KMS-11 (cell line): ENCODE results near the gene NUDT16L1.

Experiments used
- H2AFZ ChIP-seq: fragments of 200-600 bp; sonication (generic); 2 replicates; pipeline ENCODE4 v1.6.1; 2016; ENCODE audit warnings: antibody characterized with exemption, mixed run types, low read depth
- H3K27ac ChIP-seq: fragments of 200-600 bp; sonication (generic); 2 replicates; pipeline ENCODE4 v1.6.1; 2016; ENCODE audit warnings: mild to moderate bottlenecking, mixed run types
- H3K27me3 ChIP-seq: fragments of 200-600 bp; sonication (generic); 2 replicates; pipeline ENCODE4 v1.6.1; 2017; ENCODE audit warnings: mild to moderate bottlenecking, low read depth, mixed run types, moderate library complexity; ENCODE audit not compliant: insufficient read depth
- H3K36me3 ChIP-seq: fragments of 200-600 bp; sonication (generic); 2 replicates; pipeline ENCODE4 v1.6.1; 2017; ENCODE audit warnings: mild to moderate bottlenecking, mixed run types; ENCODE audit not compliant: insufficient read depth
- H3K4me1 ChIP-seq: fragments of 200-600 bp; sonication (generic); 2 replicates; pipeline ENCODE4 v1.6.1; 2016; ENCODE audit warnings: mild to moderate bottlenecking, low read depth, mixed run types; ENCODE audit not compliant: poor library complexity, severe bottlenecking
- H3K4me2 ChIP-seq: fragments of 200-600 bp; sonication (generic); 2 replicates; pipeline ENCODE4 v1.7.0; 2016; ENCODE audit warnings: mild to moderate bottlenecking, mixed run types
- H3K4me3 ChIP-seq: fragments of 200-600 bp; sonication (generic); IDR thresholded peaks from 2 replicates; pipeline ENCODE4 v1.6.1; 2017; ENCODE audit warnings: low read depth, low read length, mixed read lengths; ENCODE audit not compliant: insufficient read depth
- H3K79me2 ChIP-seq: fragments of 200-600 bp; sonication (generic); 2 replicates; pipeline ENCODE4 v1.6.1; 2016; ENCODE audit warnings: low read depth, mixed run types; ENCODE audit not compliant: insufficient read depth
- H3K9ac ChIP-seq: fragments of 200-600 bp; sonication (generic); 2 replicates; pipeline ENCODE4 v1.6.1; 2016; ENCODE audit warnings: mild to moderate bottlenecking, mixed run types
- H4K20me1 ChIP-seq: fragments of 200-600 bp; sonication (generic); 2 replicates; pipeline ENCODE4 v1.6.1; 2016; ENCODE audit warnings: mild to moderate bottlenecking, mixed run types; ENCODE audit not compliant: insufficient read depth
- TF ChIP-seq, protein P1 (sequence below): fragments of 200-600 bp; sonication (generic); conservative IDR thresholded peaks from 2 replicates; pipeline ENCODE4 v1.6.1; 2017; ENCODE audit warnings: low read depth, mild to moderate bottlenecking, antibody characterized with exemption, low read length, moderate library complexity, mixed read lengths

NUDT16L1 gene

DNA sequence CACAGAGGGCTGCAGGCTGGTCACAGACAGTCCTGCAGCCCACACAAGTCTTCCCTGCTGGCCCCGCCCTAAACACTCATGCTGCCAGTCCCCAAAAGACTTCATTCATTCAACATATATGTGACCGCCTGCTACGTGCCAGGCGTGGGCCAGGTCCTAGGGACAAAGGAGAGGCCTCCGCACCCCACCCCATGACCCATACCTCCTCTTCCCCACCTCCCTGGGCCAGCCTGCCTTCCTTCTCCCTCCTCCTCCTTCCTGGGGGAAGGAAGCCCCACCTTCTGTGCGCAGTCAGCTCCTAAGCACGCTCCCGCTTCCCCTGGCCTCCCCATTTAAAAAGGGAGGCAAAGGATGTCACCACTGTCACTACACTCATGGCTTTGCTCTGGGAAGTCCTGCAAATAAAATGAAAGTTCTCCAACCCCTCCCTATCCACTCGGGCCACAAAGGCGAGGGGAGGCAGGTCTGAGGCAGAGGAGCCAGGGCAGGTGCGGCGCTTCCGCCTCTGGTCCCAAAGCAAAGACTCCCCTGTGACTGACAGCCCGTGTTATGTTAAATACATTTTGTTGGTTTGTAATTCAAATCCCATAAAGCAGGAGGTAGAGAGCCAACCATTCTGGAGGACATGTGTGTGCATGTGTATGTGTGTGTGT, 50.0 kb downstream of the NUDT16L1 start:
- H2AFZ ChIP-seq = no peak overlapping the region
- no peaks in the 10 kb centered on the region for H3K36me3 ChIP-seq
- H3K4me3 ChIP-seq = no peak overlapping the region
- H3K4me1 ChIP-seq = no peaks in the 10 kb centered on the region
- no peak overlapping the region for H3K9ac ChIP-seq
- H3K27ac ChIP-seq = no peak overlapping the region
- no peak overlapping the region for H3K4me2 ChIP-seq
- TF ChIP-seq, protein P1, sequence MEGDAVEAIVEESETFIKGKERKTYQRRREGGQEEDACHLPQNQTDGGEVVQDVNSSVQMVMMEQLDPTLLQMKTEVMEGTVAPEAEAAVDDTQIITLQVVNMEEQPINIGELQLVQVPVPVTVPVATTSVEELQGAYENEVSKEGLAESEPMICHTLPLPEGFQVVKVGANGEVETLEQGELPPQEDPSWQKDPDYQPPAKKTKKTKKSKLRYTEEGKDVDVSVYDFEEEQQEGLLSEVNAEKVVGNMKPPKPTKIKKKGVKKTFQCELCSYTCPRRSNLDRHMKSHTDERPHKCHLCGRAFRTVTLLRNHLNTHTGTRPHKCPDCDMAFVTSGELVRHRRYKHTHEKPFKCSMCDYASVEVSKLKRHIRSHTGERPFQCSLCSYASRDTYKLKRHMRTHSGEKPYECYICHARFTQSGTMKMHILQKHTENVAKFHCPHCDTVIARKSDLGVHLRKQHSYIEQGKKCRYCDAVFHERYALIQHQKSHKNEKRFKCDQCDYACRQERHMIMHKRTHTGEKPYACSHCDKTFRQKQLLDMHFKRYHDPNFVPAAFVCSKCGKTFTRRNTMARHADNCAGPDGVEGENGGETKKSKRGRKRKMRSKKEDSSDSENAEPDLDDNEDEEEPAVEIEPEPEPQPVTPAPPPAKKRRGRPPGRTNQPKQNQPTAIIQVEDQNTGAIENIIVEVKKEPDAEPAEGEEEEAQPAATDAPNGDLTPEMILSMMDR = no peak
- H3K79me2 ChIP-seq = no peaks in the 10 kb centered on the region
- no peaks in the 10 kb centered on the region for H4K20me1 ChIP-seq
- H3K27me3 ChIP-seq = no peaks in the 10 kb centered on the region

GRCh38 chr16:4744555-4745273, 51.4 kb downstream of the NUDT16L1 start:
- Histone ChIP-seq H3K27ac (no peak overlapping the region), H4K20me1 (no peaks in the 10 kb centered on the region), H3K27me3 (no peaks in the 10 kb centered on the region), H3K4me1 (no peaks in the 10 kb centered on the region), H2AFZ (no peak overlapping the region), H3K4me3 (no peak overlapping the region), H3K9ac (no peak overlapping the region), H3K79me2 (no peaks in the 10 kb centered on the region), H3K4me2 (no peak overlapping the region), H3K36me3 (no peaks in the 10 kb centered on the region)
- TF ChIP-seq, protein P1 = no peak

DNA sequence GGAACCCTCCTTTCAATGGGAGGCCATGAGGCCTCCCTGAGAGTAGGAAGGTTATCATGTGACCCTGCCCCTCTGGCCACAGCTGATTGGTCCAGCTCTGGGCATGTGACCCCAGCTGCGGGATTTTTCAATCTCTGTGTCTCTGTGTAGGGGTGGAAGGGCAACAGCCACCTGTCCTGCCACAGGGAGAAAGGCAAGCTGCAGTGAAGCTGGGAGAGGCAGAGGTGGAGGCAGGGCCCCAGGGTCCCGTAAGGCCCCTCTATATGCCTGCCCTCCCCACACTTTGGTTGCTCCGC, 51.9 kb downstream of the NUDT16L1 start:
- Histone ChIP-seq H4K20me1 (no peaks in the 10 kb centered on the region), H3K27me3 (no peaks in the 10 kb centered on the region), H3K4me3 (no peak overlapping the region), H3K79me2 (no peaks in the 10 kb centered on the region), H3K9ac (no peak overlapping the region), H3K27ac (no peak overlapping the region), H3K4me1 (no peaks in the 10 kb centered on the region), H3K4me2 (no peak overlapping the region), H2AFZ (no peak overlapping the region), H3K36me3 (no peaks in the 10 kb centered on the region)
- TF ChIP-seq, protein P1 = no peak
